Astrocyte (in vitro differentiated cells and primary cell): ENCODE data around the gene SNRPA. TPM values are rescaled to one million over a fixed set of nuclear protein-coding genes. Genes with fewer than 3 reads are reported as not detected.

Source experiments
- DNase-seq: peaks from one replicate; pipeline ENCODE4 v3.0.0-alpha.2; 2010; ENCODE audit warnings: low read depth
- FAIRE-seq: peaks from 2 replicates; lab custom pipeline; 2011; peaks lifted over from hg19 to GRCh38; lab: Jason Lieb, UNC
- H2AFZ ChIP-seq: 2 replicates; pipeline ENCODE4 v1.6.0; 2012; ENCODE audit warnings: low read depth, low read length, inconsistent platforms
- H3K27ac ChIP-seq: 2 replicates; pipeline ENCODE4 v1.5.1; 2011; ENCODE audit warnings: low read depth, low read length, inconsistent platforms
- H3K27me3 ChIP-seq: 2 replicates; pipeline ENCODE4 v1.6.0; 2011; ENCODE audit warnings: low read length, inconsistent platforms; ENCODE audit not compliant: insufficient read depth
- H3K36me3 ChIP-seq: 2 replicates; pipeline ENCODE4 v1.5.1; 2011; ENCODE audit warnings: low read length, inconsistent platforms; ENCODE audit not compliant: insufficient read depth
- H3K4me1 ChIP-seq: 2 replicates; pipeline ENCODE4 v1.5.1; 2011; ENCODE audit warnings: low read length, inconsistent platforms; ENCODE audit not compliant: insufficient read depth
- H3K4me2 ChIP-seq: 2 replicates; pipeline ENCODE4 v1.6.0; 2012; ENCODE audit warnings: low read length, inconsistent platforms
- H3K4me3 ChIP-seq: 2 replicates; pipeline ENCODE4 v1.5.1; 2011; ENCODE audit warnings: low read depth, mild to moderate bottlenecking, low read length, inconsistent platforms; ENCODE audit not compliant: insufficient read depth
- H3K79me2 ChIP-seq: 2 replicates; pipeline ENCODE4 v1.6.0; 2012; ENCODE audit warnings: mild to moderate bottlenecking, low read length, inconsistent platforms; ENCODE audit not compliant: insufficient read depth
- H3K9ac ChIP-seq: 2 replicates; pipeline ENCODE4 v1.6.0; 2012; ENCODE audit warnings: mild to moderate bottlenecking, low read length, inconsistent platforms
- H3K9me3 ChIP-seq: 2 replicates; pipeline ENCODE4 v1.5.1; 2012; ENCODE audit warnings: low read depth, mild to moderate bottlenecking, low read length, inconsistent platforms; ENCODE audit not compliant: insufficient read depth
- H4K20me1 ChIP-seq: 2 replicates; pipeline ENCODE4 v1.6.0; 2012; ENCODE audit warnings: low read length, inconsistent platforms; ENCODE audit not compliant: insufficient read depth
- H3K27ac Mint-ChIP-seq: one replicate; pipeline ENCODE4 v1.8.0; 2021; ENCODE audit warnings: mild to moderate bottlenecking, mixed read lengths; ENCODE audit not compliant: unreplicated experiment
- H3K27me3 Mint-ChIP-seq: one replicate; pipeline ENCODE4 v1.8.0; 2021; ENCODE audit warnings: low read depth, mixed read lengths; ENCODE audit not compliant: unreplicated experiment
- H3K36me3 Mint-ChIP-seq: one replicate; pipeline ENCODE4 v1.8.0; 2021; ENCODE audit warnings: low read depth, mixed read lengths; ENCODE audit not compliant: unreplicated experiment
- H3K4me1 Mint-ChIP-seq: one replicate; pipeline ENCODE4 v1.8.0; 2021; ENCODE audit warnings: low read depth, mixed read lengths; ENCODE audit not compliant: unreplicated experiment
- H3K4me3 Mint-ChIP-seq: one replicate; pipeline ENCODE4 v1.8.0; 2021; ENCODE audit warnings: mild to moderate bottlenecking, moderate library complexity, mixed read lengths; ENCODE audit not compliant: unreplicated experiment
- H3K9me3 Mint-ChIP-seq: one replicate; pipeline ENCODE4 v1.8.0; 2021; ENCODE audit warnings: mild to moderate bottlenecking, mixed read lengths; ENCODE audit not compliant: unreplicated experiment
- EZH2 ChIP-seq: IDR thresholded peaks from 2 replicates; pipeline ENCODE4 v1.6.1; 2012; ENCODE audit warnings: mild to moderate bottlenecking, low read length, inconsistent platforms; ENCODE audit not compliant: insufficient read depth
- total RNA-seq: library from RNA; stranded (reverse); gene quantifications from 2 replicates; pipeline ENCODE4 v1.2.1, GENCODE V29; 2021
- TF ChIP-seq, protein P1 (sequence below): IDR thresholded peaks from 2 replicates; pipeline ENCODE4 v1.5.1; 2011; ENCODE audit warnings: low read depth, mild to moderate bottlenecking, inconsistent platforms, low read length, moderate library complexity; ENCODE audit not compliant: insufficient read depth

The SNRPA gene
- total RNA-seq, 1 donor from 2014 or later, result 67.0 TPM

DNA sequence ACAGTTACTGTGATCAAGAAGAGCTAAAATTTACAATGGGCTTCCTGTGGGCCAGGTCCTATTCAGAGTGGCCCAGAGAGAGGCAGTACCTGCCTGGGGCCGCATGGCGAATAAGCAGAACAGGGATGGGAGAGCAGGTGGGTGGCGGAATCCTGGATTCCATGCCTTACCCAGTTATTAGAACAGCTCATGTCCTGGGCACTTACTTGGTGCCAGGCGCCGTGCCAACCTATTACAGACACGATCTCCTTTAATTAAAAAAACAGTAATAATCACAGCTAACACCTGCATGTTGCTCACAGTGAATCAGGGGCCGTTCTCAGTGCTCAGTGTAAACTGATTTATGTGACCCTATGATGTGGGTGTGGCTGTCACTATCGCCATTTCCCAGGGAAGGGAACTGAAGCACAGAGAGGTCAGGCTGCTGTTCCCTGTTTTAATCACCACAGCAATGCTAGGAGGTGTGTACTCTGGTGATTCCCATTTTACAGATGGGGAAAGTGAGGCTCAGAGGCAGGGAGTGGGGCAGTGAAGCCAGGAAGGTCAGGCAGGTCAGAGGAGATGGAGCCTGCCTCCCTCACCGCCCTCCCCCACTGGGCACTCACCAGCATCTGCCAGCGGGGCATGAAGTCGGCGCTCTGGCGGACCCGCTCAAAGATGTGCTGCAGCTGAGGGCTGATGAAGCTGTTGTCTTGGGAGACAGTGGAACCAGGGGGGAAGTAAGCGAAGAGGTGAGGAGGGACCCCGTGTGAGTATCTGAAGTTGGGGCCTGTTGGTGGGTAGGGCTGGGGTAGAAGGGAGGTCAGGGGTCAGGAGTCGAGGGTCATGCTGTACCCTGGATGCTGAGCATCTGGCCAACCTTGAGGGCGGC lies 46.3 kb upstream of the SNRPA start:
- Histone ChIP-seq H3K9me3 (no peaks in the 10 kb centered on the region), H3K36me3 (peaks cover 2% of the 10 kb centered on the region), H3K4me3 (no peak overlapping the region), H2AFZ (no peak overlapping the region), H3K4me1 (no peaks in the 10 kb centered on the region), H3K4me2 (no peak overlapping the region), H3K27me3 (no peaks in the 10 kb centered on the region), H3K79me2 (no peaks in the 10 kb centered on the region), H4K20me1 (no peaks in the 10 kb centered on the region), H3K9ac (no peak overlapping the region), H3K27ac (no peak overlapping the region)
- TF ChIP-seq EZH2, result no peak
- TF ChIP-seq, protein P1, sequence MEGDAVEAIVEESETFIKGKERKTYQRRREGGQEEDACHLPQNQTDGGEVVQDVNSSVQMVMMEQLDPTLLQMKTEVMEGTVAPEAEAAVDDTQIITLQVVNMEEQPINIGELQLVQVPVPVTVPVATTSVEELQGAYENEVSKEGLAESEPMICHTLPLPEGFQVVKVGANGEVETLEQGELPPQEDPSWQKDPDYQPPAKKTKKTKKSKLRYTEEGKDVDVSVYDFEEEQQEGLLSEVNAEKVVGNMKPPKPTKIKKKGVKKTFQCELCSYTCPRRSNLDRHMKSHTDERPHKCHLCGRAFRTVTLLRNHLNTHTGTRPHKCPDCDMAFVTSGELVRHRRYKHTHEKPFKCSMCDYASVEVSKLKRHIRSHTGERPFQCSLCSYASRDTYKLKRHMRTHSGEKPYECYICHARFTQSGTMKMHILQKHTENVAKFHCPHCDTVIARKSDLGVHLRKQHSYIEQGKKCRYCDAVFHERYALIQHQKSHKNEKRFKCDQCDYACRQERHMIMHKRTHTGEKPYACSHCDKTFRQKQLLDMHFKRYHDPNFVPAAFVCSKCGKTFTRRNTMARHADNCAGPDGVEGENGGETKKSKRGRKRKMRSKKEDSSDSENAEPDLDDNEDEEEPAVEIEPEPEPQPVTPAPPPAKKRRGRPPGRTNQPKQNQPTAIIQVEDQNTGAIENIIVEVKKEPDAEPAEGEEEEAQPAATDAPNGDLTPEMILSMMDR, result no peak
- no peak overlapping the region for H3K27ac Mint-ChIP-seq
- no peak overlapping the region for H3K4me3 Mint-ChIP-seq
- no peaks in the 10 kb centered on the region for H3K27me3 Mint-ChIP-seq
- peaks cover 9% of the 10 kb centered on the region for H3K4me1 Mint-ChIP-seq
- FAIRE-seq (no peak), DNase-seq (no peak)
- H3K36me3 Mint-ChIP-seq, result peaks cover 15% of the 10 kb centered on the region
- H3K9me3 Mint-ChIP-seq, result peaks cover 1% of the 10 kb centered on the region

DNA sequence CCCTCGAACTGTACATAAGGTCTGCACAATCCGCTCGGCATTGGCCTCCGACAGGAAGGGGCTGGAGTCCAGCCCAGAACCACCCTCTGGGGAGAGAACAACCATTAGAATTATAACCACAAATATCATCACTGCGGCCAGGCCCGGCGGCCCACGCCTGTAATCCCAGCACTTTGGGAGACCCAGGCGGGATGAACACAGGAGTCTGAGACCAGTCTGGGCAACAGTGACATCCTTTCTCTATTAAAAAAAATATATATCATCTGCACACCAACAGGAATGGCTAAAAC lies 45.7 kb upstream of the SNRPA start:
- Histone ChIP-seq H3K4me2 (no peak overlapping the region), H3K27ac (no peak overlapping the region), H3K79me2 (no peaks in the 10 kb centered on the region), H3K27me3 (no peaks in the 10 kb centered on the region), H2AFZ (no peak overlapping the region), H3K9ac (no peak overlapping the region), H3K9me3 (no peaks in the 10 kb centered on the region), H4K20me1 (no peaks in the 10 kb centered on the region), H3K4me3 (no peak overlapping the region), H3K36me3 (peaks cover 2% of the 10 kb centered on the region), H3K4me1 (no peaks in the 10 kb centered on the region)
- DNase-seq (no peak), FAIRE-seq (no peak)
- peaks cover 9% of the 10 kb centered on the region for H3K4me1 Mint-ChIP-seq
- H3K4me3 Mint-ChIP-seq, result no peak overlapping the region
- peaks cover 15% of the 10 kb centered on the region for H3K36me3 Mint-ChIP-seq
- H3K27ac Mint-ChIP-seq, result no peak overlapping the region
- H3K9me3 Mint-ChIP-seq, result peaks cover 1% of the 10 kb centered on the region
- no peaks in the 10 kb centered on the region for H3K27me3 Mint-ChIP-seq
- TF ChIP-seq EZH2, result no peak
- TF ChIP-seq, protein P1, result no peak
